NT2/D1 (cell line): Measurements from ENCODE around the gene INSIG1.

ENCODE experiments used
- DNase-seq: peaks from one replicate; pipeline ENCODE4 v3.0.0-alpha.2; 2011; ENCODE audit warnings: low read depth, low spot score
- H3K27me3 ChIP-seq: 2 replicates; pipeline ENCODE4 v1.6.0; 2011; ENCODE audit warnings: mild to moderate bottlenecking; ENCODE audit not compliant: insufficient read length, insufficient read depth
- H3K36me3 ChIP-seq: 2 replicates; pipeline ENCODE4 v1.6.1; 2011; ENCODE audit warnings: mild to moderate bottlenecking, low read length, mixed read lengths; ENCODE audit not compliant: insufficient read depth, insufficient read length
- H3K4me1 ChIP-seq: 2 replicates; pipeline ENCODE4 v1.5.1; 2011; ENCODE audit not compliant: insufficient read depth, insufficient read length
- H3K4me3 ChIP-seq: 2 replicates; pipeline ENCODE4 v1.5.1; 2011; ENCODE audit warnings: low read depth; ENCODE audit not compliant: insufficient read length
- H3K9ac ChIP-seq: 2 replicates; pipeline ENCODE4 v1.6.0; 2011; ENCODE audit warnings: low read depth; ENCODE audit not compliant: insufficient read length
- H3K9me3 ChIP-seq: 2 replicates; pipeline ENCODE4 v1.5.1; 2011; ENCODE audit warnings: mild to moderate bottlenecking, low read length; ENCODE audit not compliant: insufficient read depth
- SUZ12 ChIP-seq: IDR thresholded peaks from 2 replicates; pipeline ENCODE4 v1.6.1; 2011; ENCODE audit not compliant: insufficient read length, insufficient read depth; ENCODE audit errors: extremely low read depth
- YY1 ChIP-seq: IDR thresholded peaks from 2 replicates; pipeline ENCODE4 v1.6.1; 2011; ENCODE audit not compliant: insufficient read length, insufficient read depth
- ZNF274 ChIP-seq: IDR thresholded peaks from 2 replicates; pipeline ENCODE4 v1.6.1; 2011; ENCODE audit warnings: mild to moderate bottlenecking, low read depth, low read length

INSIG1 gene

GRCh38 chr7:155333346-155334234, 35.9 kb downstream of the INSIG1 start:
- Histone ChIP-seq H3K4me3 (no peak overlapping the region), H3K4me1 (no peaks in the 10 kb centered on the region), H3K9me3 (no peaks in the 10 kb centered on the region), H3K36me3 (no peaks in the 10 kb centered on the region), H3K27me3 (peaks cover 28% of the 10 kb centered on the region), H3K9ac (no peak overlapping the region)
- no peak for DNase-seq
- TF ChIP-seq SUZ12 (no peak), ZNF274 (no peak), YY1 (no peak)

- DNase-seq = no peak
- no peaks in the 10 kb centered on the region for H3K36me3 ChIP-seq
- H3K9me3 ChIP-seq = no peaks in the 10 kb centered on the region
- H3K4me1 ChIP-seq = no peaks in the 10 kb centered on the region
- H3K4me3 ChIP-seq = no peak overlapping the region
- no peak for TF ChIP-seq YY1
- no peak for TF ChIP-seq SUZ12
- H3K9ac ChIP-seq = no peak overlapping the region
- peaks cover 10% of the 10 kb centered on the region for H3K27me3 ChIP-seq
Measured at GRCh38 chr7:155336812-155337602, 39.3 kb downstream of the INSIG1 start.

DNA sequence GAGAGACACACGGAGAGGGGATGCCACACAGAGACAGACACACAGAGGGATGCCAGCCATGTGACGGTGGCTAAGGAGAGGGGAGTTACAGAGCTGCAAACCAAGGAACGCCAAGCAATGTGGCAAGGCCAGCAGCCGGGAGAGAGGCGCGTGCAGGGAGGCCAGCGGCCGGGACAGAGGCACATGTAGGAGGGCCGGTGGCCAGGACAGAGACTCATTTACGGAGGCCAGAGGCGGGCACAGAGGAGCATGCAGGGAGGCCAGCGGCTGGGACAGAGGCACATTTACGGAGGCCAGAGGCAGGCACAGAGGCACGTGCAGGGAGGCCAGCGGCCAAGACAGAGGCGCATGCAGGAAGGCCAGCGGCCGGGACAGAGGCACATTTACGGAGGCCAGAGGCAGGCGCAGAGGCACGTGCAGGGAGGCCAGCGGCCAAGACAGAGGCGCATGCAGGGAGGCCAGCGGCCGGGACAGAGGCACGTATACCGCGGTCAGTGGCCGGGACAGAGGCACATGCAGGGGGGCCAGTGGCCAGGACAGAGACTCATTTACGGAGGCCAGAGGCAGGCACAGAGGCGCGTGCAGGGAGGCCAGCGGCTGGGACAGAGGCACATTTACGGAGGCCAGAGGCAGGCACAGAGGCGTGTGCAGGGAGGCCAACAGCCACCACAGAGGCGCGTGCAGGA, 40.4 kb downstream of the INSIG1 start:
- no peak for DNase-seq
- no peak for TF ChIP-seq ZNF274
- no peak for TF ChIP-seq SUZ12
- no peak for TF ChIP-seq YY1
- no peaks in the 10 kb centered on the region for H3K4me1 ChIP-seq
- H3K27me3 ChIP-seq = peaks cover 10% of the 10 kb centered on the region
- no peak overlapping the region for H3K4me3 ChIP-seq
- no peaks in the 10 kb centered on the region for H3K9me3 ChIP-seq
- H3K36me3 ChIP-seq = no peaks in the 10 kb centered on the region
- H3K9ac ChIP-seq = no peak overlapping the region

DNA sequence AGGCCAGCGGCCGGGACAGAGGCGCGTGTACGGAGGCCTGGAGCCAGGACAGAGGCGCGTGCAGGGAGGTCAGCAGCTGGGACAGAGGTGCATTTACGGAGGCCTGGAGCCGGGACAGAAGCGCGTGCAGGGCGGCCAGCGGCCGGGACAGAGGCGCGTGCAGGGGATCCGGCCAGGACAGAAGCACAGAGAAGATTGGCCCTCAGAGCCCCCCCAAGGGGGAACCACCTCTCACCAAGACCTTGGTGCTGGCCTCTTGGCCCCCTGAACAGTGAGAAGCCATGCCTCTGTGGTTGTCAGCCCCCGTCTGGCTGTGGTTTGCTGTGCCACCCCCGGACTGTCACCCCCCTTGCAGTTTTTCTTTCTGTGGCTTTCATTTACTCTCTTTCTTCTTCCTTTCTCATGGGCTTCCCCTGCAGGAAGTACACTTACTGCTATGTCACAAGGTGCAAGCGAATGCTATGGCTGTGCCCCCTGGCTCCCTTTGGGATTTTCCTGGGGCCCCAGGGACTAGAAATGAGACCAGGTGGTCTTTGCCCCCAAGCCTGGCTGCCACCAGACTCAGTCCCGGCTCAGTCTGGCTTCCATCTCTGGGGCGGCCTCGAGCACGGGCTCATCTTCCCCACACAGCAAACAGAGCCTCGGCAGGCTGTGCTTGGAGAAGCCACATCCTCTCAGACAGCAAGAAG, 41.1 kb downstream of the INSIG1 start:
- no peaks in the 10 kb centered on the region for H3K4me1 ChIP-seq
- H3K27me3 ChIP-seq = peaks cover 10% of the 10 kb centered on the region
- no peak overlapping the region for H3K9ac ChIP-seq
- DNase-seq = no peak
- H3K9me3 ChIP-seq = no peaks in the 10 kb centered on the region
- no peaks in the 10 kb centered on the region for H3K36me3 ChIP-seq
- no peak overlapping the region for H3K4me3 ChIP-seq
- no peak for TF ChIP-seq YY1
- no peak for TF ChIP-seq ZNF274
- no peak for TF ChIP-seq SUZ12

- Histone ChIP-seq H3K4me3 (no peak overlapping the region), H3K36me3 (no peaks in the 10 kb centered on the region), H3K9ac (no peak overlapping the region), H3K27me3 (peaks cover 7% of the 10 kb centered on the region), H3K9me3 (no peaks in the 10 kb centered on the region), H3K4me1 (no peaks in the 10 kb centered on the region)
- DNase-seq = no peak
- TF ChIP-seq YY1 (no peak), ZNF274 (no peak), SUZ12 (no peak)
Measured at GRCh38 chr7:155339474-155339873, 41.8 kb downstream of the INSIG1 start.

GRCh38 chr7:155340071-155340531, 42.4 kb downstream of the INSIG1 start:
- DNase-seq = no peak
- H3K27me3 ChIP-seq = peaks cover 2% of the 10 kb centered on the region
- TF ChIP-seq ZNF274 (no peak), YY1 (no peak), SUZ12 (no peak)
- H3K9me3 ChIP-seq = no peaks in the 10 kb centered on the region
- no peaks in the 10 kb centered on the region for H3K4me1 ChIP-seq
- no peaks in the 10 kb centered on the region for H3K36me3 ChIP-seq
- H3K9ac ChIP-seq = no peak overlapping the region
- no peak overlapping the region for H3K4me3 ChIP-seq
